Liver (tissue), 3 donors: ENCODE measurements around the gene KCND2.
A peak's percentile ranks its signal among the peaks of the same experiment; 100 is the strongest.
"Not testable (repeated sequence)": the region's sequence is repeated elsewhere in the genome, so short reads cannot be mapped to it uniquely, and the experiment has no call there.

Experiments used
- EGR1 ChIP-seq, 2 donors: IDR thresholded peaks; 2 replicates each; pipeline ENCODE4 v1.6.1; 2016 to 2018; ENCODE audit warnings: antibody characterized with exemption in 2 of 2, low read depth in 2 of 2
- HNF4A ChIP-seq, 2 donors: conservative IDR thresholded peaks; 2 replicates each; pipeline ENCODE4 v1.6.1; 2016; ENCODE audit warnings: antibody characterized with exemption in 2 of 2, mild to moderate bottlenecking in 2 of 2
- JUND ChIP-seq, 2 donors: IDR thresholded peaks; 2 replicates each; pipeline ENCODE4 v1.6.1; 2016; ENCODE audit warnings: antibody characterized with exemption in 2 of 2
- TAF1 ChIP-seq: conservative IDR thresholded peaks from 2 replicates; pipeline ENCODE4 v1.6.1; 2016; ENCODE audit warnings: antibody characterized with exemption, mild to moderate bottlenecking
- TF ChIP-seq, protein P1 (sequence below): fragments of 150-350 bp; IDR thresholded peaks from 2 replicates; pipeline ENCODE4 v1.5.1; 2017; ENCODE audit warnings: improper control_type of control experiment, low read depth, low read length; ENCODE audit not compliant: missing input control
- TF ChIP-seq, protein P2 (sequence below): IDR thresholded peaks from 2 replicates; pipeline ENCODE4 v1.6.1; 2016; ENCODE audit warnings: antibody characterized with exemption
- donor health status: healthy.
- donor health status: healthy.

DNA sequence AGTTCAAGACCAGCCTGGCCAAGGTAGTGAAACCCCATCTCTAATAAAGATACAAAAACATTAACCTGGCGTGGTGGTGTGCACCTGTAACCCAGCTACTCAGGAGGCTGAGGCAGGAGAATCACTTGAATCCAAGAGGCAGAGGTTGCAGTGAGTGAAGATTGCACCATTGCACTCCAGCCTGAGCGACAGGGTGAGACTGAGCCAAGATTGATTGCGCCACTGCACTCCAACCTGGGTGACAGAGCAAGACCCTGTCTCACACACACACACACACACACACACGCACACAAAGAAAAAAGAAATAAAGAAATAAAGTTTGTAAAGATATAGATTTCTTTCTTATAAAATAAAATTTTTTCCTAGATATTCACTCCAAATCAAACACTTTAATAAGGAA is 305.7 kb downstream of the KCND2 start:
- not testable (repeated sequence) for TF ChIP-seq EGR1 (IDR thresholded peaks at IDR 0.05; ENCODE audit: low read depth in 2 of 2); TAF1; JUND (IDR thresholded peaks at IDR 0.05)
- TF ChIP-seq, protein P1, sequence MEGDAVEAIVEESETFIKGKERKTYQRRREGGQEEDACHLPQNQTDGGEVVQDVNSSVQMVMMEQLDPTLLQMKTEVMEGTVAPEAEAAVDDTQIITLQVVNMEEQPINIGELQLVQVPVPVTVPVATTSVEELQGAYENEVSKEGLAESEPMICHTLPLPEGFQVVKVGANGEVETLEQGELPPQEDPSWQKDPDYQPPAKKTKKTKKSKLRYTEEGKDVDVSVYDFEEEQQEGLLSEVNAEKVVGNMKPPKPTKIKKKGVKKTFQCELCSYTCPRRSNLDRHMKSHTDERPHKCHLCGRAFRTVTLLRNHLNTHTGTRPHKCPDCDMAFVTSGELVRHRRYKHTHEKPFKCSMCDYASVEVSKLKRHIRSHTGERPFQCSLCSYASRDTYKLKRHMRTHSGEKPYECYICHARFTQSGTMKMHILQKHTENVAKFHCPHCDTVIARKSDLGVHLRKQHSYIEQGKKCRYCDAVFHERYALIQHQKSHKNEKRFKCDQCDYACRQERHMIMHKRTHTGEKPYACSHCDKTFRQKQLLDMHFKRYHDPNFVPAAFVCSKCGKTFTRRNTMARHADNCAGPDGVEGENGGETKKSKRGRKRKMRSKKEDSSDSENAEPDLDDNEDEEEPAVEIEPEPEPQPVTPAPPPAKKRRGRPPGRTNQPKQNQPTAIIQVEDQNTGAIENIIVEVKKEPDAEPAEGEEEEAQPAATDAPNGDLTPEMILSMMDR: not testable (repeated sequence)
- peak; percentile 33 to 35 for TF ChIP-seq HNF4A (conservative IDR thresholded peaks at IDR 0.05)
- TF ChIP-seq, protein P2, sequence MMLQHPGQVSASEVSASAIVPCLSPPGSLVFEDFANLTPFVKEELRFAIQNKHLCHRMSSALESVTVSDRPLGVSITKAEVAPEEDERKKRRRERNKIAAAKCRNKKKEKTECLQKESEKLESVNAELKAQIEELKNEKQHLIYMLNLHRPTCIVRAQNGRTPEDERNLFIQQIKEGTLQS: not testable (repeated sequence)
